Stimulated activated CD8-positive, alpha-beta memory T cell treated with anti-CD3 and anti-CD28 coated beads, Interleukin-7, amount 100 ng/mL, for 4 hours (primary cell): ENCODE measurements around the gene SPEM3.

Experiments used
- DNase-seq, 2 donors: peaks; one replicate each; pipeline ENCODE4 v3.0.0-alpha.2; 2020; ENCODE audit warnings: low read depth in 2 of 2

SPEM3 gene

DNA sequence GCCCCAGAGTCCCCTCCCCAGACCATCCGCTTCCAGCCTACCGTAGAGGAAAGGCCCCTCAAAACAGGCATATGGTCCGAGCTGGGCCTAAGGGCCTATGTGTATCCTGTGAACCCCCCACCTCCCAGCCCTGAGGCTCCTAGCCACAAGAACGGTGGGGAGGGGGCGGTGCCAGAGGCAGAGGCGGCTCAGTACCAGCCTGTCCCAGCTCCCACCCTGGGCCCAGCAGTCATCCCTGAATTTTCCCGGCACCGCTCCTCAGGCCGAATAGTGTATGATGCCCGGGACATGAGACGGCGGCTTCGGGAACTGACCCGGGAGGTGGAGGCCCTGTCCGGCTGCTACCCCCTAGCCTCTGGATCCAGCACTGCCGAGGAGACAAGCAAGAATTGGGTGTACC lies 7.5 kb upstream of the SPEM3 start:
- no peak for DNase-seq

DNA sequence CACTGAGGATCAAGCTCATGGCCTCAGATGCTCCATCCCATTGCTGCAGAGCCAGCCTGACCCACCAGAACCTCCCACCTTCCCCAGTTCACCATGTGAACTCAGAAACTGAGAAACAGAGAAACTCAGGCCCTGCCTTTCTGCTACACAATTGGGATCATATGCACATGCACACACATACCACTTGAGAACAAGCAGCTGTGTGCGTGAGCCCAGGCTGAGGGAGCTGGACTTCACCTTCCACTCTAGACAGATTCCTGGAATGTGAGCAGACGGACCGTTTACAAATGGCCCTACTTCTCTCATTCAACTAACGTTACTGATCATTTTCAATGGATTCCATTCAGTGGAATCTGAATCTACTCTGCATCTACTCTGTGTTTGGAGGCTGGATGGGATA lies 5.0 kb upstream of the SPEM3 start:
- no peak for DNase-seq

DNA sequence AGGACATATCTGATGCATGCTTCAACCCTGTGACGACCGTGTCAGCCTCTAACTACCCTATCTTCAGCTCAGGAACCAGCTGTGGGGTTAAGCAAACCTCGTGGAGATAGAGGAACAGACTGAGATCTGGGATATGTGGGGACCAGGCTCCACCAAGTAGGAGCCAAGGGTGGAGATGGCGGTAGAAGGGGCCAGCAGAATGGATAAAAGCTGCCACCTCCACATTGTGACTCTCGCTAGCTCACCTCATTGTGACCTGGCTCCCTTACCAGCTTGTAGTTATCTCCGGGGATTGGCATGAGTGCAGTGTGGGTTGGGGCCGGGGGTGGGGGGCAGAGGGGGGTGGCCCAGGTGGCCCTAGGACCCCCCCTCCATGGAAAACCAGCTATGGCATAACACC lies 3.3 kb upstream of the SPEM3 start, which contains the start of gene SPEM2:
Gene SPEM2 (plus strand): TSS at position 301 of the 400 bp plus-strand sequence. CDS start 73 bp downstream, at position 374.
- no peak for DNase-seq

DNA sequence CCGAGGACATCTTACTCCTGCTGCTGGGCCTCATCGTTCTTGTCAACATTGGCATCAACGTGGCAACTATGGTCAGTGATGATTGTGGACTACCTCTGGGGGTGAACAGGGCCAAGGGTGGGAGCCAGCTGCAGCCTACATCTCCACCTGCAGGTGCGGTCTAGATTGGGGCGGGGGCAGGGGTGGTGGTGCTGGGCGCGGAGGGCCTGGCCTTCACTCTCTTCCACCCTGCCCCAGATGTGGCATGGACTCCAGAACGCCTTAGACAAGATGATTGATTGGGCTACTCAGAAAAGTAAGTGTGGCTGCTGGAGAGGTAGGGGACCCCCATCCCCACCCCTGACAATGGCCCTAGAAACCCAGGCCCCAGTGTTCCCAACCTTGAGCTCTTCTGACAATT lies 2.9 kb upstream of the SPEM3 start:
- no peak for DNase-seq

DNA sequence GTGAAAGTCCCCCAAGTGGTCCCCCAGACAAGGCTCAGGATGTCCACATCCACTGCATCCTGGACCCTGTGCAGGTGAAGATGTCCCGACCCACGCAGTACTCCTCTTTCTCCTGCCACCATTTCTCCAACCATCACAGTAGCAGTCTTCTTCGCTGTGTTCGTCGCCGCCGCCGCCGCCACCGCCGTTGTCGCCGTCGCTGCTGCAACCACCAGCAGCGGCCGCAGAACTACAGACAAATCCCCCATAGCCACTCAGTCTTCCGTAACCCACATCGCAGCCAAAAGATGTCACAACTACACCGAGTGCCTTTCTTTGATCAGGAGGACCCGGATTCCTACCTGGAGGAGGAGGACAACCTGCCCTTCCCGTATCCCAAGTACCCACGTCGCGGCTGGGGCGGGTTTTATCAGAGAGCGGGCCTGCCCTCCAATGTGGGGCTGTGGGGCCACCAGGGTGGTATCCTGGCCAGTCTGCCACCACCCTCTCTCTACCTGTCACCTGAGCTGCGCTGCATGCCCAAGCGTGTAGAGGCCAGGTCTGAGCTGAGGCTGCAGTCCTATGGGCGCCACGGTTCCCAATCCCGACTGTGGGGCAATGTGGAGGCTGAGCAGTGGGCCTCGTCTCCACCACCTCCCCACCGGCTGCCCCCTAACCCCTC lies 2.3 kb upstream of the SPEM3 start:
- no peak for DNase-seq

DNA sequence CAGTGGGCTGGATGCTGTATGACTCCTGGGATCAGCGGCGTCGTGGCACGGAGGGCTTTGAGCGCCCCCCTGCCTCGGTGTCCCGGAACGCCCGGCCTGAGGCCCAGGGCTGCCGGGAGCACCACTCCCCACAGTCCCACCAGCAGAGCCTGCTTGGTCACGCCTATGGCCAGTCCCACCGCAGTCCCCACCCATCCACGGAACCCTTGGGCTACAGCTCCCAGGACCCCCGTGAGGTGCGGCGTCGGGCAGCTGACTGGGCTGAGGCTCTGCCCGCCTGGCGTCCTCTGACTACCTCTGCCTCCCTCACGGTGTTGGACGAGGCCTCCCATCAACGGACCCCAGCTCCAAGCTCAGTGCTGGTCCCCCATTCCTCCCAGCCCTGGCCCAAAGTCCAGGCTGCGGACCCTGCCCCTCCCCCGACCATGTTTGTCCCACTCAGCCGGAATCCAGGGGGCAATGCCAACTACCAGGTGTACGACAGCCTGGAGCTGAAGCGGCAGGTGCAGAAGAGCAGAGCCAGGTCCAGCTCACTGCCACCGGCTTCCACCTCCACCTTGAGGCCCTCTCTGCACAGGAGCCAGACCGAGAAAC lies 1.7 kb upstream of the SPEM3 start:
- no peak for DNase-seq

DNA sequence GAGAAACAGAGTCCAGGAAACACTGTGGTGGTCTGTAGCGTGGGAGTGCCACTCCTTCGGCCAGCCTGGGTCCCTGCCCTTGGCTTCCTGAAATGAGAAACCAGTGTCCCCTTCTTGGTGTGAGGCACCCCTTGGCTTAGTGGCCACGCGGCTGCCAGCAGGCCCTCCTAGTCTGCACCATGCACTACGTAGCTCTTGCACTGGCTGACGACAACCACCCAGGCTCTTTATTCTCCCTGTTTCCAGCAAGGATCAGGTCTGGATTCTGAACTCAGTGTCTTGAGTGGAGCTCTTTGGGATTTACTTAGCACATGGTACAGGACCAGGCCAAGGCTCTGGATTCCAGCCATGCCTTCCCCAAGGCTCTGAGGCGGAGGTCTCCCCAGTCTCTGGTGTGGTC lies 1.1 kb upstream of the SPEM3 start:
- DNase-seq, result no peak

DNA sequence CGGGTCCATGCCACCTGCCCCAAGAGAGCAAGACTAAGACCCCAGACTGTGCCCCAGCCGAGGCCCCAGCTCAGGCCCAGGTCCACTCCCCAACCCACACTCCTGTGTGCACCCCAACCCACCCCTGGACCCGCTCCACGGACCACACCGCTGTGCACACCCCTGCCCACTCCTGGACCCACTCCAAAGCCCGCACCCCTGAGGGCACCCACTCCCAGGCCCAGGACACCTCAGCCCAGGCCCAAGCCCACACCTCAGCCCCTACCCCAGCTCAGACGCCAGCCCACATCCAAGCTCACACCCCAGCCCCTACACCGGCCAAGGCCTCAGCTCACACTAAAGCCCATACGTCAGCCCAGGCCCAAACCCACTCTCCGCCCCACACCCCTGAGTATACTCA lies 1.1 kb downstream of the SPEM3 start:
- DNase-seq, result no peak

DNA sequence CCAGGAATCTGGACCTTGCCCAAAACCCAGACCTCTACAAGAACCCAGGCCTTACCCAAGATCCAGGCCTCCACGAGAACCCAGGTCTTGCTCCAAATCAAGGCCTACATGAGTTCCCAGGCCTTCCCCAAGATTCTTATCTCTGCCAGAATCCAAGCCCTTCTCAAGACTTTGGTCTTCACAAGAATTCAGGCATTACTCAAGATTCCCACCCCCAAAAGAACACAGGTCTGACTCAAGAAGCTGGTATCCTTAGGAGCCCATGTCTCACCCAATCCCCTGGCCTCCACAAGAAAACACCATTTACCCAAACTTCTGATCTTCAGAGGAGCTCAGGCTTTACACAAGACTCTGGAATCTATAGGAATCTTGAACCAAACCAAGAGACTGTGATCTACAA lies 2.6 kb downstream of the SPEM3 start:
- DNase-seq, result no peak

DNA sequence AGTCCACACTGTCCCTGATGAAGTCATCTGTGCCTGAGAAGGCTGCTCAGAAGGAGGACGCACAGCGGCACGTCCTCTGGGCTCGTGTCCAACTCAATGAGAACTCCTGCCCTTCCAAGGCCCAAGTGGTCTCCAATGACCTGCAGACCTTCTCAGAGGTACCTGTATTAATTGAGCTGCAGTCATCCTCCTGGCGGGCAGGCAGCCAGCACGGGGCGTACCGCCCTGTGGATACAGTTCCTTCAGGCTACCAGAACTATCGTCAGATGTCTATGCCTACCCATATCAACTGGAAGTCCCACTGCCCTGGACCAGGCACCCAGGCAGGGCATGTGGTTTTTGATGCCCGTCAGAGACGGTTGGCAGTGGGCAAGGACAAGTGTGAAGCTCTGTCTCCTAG lies 3.6 kb downstream of the SPEM3 start:
- DNase-seq, result no peak

DNA sequence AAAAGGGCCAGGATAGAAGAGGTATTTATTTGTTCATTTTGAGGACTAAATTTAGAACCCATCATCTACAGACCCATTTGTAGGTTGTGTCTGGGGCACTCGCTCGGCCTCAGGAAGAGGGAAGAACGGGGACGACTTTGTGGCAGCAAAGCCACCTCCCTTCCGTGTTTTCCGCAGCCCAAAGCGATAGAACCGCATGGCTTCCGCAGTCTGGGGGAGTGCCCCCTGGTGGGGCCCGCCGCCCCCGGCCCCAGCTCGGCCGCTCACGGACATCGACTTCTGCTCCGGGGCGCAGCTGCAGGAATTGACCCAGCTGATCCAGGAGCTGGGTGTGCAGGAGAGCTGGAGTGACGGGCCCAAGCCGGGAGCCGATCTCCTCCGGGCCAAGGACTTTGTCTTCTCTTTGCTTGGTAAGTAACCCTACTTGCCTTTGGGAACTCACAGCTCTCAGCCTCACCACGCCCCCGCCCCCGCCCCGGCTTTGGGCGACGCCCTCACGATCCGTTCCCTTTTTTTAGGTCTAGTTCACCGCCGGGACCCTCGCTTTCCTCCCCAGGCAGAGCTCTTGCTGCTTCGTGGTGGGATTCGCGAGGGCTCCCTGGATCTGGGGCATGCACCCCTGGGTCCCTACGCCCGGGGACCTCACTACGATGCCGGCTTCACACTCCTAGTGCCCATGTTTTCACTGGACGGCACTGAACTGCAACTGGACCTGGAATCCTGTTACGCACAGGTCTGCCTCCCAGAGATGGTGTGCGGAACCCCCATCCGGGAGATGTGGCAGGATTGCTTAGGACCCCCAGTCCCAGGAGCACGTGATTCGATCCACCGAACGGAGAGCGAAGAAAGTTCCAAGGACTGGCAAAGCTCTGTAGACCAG lies 7.3 kb downstream of the SPEM3 start:
- peak; percentile 19 to 42 for DNase-seq

DNA sequence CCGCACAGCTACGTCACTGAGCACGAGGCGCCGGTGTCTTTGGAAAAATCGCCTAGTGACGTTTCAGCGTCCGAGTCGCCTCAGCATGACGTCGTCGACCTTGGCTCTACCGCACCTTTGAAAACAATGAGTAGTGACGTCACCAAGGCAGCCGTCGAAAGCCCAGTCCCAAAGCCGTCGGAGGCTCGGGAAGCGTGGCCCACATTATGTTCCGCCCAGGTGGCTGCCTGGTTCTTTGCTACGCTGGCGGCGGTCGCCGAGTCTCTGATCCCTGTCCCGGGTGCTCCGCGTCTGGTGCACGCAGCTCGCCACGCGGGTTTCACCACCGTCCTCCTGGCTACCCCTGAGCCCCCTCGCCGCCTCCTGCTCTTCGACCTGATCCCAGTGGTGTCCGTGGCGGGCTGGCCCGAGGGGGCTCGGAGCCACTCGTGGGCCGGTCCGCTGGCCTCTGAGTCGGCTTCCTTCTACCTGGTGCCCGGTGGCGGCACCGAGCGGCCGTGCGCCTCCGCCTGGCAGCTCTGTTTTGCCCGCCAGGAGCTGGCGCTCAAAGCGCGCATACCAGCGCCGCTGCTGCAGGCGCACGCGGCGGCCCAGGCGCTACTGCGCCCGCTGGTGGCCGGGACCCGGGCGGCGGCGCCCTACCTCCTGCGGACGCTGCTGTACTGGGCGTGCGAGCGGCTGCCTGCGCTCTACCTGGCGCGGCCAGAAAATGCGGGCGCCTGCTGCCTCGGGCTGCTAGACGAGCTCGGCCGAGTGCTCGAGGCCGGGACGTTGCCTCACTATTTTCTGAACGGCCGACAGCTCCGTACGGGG lies 8.1 kb downstream of the SPEM3 start:
- peak; percentile 43 to 77 for DNase-seq

DNA sequence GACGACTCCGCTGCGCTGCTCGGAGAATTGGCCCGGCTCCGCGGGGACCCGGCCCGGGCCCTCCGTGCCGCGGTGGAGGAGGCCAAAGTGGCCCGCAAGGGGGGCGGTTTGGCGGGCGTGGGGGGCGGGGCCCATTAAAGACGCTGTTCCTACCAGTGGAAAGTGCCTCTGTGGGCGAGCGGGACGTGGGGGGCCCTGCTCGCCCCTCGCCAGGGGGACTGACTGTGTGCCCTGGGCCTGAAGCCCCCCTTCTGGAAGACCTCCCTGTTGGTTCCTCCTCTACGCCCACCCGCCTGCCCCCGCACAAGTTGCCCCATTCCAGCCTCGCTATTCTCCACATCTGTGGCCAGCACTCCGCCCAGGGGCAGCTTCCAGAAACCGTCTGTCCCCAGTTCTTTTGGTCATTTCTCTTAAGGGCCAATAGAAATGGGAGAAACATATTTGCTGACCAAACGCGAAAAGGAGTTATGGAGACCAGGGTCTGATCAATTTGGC lies 8.8 kb downstream of the SPEM3 start:
- DNase-seq, result no peak

DNA sequence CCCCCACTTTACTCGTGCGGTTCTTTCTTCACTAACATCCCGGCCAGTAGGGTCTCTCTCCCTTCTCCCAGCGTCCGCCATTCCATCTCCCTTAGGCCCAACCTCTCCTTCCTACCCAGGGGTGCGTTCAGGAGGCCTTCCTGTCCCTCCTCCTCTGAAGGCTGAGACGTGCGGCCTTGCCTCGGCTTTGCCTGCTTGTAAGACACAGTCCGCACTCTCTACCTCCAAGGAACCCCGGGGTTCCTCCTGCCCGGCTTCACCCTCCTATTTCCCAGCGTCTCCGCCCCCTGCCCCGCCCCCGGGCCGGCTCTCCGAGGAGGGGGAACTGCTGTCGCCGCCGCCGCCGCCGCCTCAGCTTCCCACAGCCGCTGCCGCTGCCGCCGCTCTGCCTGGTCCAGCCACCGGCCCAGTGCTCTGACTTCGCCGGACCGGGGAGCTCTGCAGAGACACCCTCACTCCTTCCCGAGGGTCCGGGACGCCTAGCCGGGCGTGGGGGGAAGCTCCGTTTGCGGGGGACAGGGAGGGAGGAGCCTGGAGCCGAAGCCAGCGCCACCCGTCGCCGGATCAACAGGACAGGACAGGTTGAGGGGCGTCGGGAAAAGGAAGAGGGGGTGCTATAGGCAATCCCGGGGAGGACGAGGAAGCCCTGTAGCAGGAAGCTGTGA lies 9.4 kb downstream of the SPEM3 start:
- peak in 1 of 2 donors; percentile 52 for DNase-seq

DNA sequence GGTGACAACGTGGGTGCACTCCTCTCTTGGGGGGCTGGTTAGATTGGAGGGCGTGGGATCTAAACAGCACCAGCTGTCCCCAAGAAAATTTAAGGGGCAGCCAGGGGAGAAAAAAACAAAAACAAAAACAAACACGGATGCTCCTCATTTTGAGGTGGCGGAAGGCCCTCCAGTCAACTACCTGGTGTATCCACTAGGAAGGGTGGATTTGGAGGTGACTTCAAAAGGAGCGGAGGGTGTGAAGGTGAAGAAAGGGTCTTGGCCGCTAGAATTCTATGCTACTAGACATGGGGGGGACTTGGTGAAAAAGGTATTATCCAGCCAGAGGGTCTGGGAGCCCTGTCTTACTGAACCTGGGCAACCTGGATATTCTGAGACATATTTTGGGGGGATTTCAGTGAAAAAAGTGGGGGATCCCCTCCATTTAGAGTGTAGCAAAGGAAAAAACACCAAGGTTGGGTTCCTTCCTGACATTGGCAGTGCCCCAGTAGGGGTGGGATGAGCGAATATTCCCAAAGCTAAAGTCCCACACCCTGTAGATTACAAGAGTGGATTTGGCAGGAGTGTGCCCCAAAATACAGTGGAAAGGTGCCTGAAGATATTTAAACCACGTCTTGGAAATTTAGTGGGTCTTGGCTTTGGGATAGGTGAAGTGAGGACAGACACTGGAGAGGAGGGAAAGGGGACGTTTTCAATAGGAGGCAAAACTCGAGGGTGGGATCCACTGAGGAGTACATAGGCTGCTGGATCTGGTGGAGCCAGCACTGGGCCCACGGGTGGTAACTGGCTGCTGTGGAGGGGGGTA lies 10.2 kb downstream of the SPEM3 start:
- no peak for DNase-seq

DNA sequence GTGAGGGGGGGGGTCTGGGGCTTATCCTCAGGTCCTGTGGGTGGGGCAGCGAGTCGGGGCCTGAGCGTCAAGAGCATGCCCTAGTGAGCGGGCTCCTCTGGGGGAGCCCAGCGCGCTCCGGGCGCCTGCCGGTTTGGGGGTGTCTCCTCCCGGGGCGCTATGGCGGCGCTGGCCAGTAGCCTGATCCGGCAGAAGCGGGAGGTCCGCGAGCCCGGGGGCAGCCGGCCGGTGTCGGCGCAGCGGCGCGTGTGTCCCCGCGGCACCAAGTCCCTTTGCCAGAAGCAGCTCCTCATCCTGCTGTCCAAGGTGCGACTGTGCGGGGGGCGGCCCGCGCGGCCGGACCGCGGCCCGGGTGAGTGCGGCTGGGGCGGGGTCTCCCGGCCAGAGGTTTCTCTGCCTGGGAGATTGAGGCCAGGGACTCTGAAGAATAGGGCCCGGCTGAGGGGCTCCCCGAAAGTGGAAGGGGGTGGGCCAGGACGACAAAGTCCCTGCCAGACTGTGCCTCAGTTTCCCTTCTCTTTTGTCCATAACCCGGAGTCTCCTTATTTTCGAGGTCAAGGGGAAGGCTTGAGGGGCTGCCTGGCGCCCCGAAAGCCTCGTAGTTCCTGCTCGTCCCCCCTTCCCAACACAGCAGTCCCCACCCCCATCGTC lies 10.9 kb downstream of the SPEM3 start, which contains the start of gene FGF11:
Gene FGF11 (plus strand): TSS at position 51 of the 651 bp plus-strand sequence. CDS start 109 bp downstream, at position 160.
- no peak for DNase-seq

DNA sequence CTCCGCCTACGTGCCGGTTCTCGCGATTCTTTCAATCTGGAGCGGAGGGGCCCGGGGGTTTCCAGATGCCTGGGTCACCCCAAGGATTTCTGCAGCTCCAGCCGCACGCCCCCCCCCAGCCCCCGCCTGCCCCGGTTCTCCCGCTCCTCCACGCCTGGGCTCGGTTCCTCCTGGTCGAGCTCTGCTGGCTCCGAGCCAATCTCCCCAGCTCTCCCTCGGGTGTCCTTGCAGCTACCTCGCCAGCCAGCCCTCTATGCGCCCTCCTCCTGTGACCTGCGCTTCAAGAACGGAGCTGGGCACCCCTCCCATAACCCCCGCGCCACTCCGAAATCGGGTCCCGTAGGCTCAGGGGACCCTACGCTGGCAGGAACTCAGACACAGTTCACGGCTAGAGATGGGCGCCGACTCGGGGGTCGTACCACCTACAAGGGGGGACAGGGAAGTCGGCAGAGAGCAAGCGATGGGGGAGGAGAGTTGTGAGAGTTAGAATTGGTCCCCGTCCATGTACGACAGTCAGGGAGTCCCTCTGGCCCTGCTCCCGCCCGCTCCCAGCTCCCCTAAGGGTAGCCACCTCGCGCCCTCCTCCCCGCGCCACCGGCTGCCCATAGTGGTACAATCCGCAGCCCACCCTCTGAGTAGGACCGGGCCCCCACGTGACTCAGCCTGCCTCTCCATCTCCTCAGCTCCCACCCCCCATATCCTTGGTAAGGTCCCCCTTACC lies 11.6 kb downstream of the SPEM3 start:
- DNase-seq, result no peak

DNA sequence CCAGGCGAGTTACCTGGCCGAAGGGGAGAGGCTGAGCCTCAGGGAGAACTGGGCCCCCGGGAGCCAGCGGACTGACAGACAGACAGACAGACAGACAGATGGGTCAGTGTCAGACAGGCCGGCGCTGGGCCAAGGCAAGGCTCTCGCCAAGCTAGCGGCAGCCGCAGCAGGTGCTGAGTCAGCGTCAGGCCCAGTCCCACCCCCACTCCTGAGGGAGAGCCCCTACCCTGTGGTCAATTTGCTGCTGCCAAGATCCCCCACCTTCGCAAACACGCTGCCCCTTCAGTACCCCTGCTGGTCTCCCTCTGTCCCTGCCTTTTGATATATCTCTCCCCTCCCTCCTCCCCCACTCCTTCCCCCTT lies 12.2 kb downstream of the SPEM3 start:
- DNase-seq, result no peak

DNA sequence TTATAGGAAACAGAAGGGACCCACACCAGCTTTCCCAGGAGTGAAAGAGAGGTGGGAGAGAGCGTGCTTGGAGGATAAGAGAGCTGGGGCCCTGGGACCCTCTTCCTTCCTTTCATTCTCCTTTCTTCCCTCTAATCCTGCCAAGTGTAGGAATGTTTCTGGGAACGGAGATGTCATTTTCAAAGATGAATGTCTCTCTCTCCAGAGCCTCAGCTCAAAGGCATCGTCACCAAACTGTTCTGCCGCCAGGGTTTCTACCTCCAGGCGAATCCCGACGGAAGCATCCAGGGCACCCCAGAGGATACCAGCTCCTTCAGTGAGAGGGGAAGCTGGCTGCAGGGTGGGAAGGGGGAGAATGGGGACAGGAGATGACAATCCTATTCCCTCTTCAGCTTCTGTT lies 12.6 kb downstream of the SPEM3 start:
- no peak for DNase-seq
